CD14-positive monocyte (primary cell): Measurements from ENCODE around the gene PRICKLE4. TPM values are rescaled to one million over a fixed set of nuclear protein-coding genes. Genes with fewer than 3 reads are reported as not detected.
A peak's percentile ranks its signal among the peaks of the same experiment; 100 is the strongest.

Source experiments
- DNase-seq, 3 donors: peaks; one replicate each; pipeline ENCODE4 v3.0.0-alpha.2; 2011 to 2022
- H2AFZ ChIP-seq: 2 replicates; pipeline ENCODE4 v1.6.0; 2012; ENCODE audit warnings: mild to moderate bottlenecking, low read depth, low read length, inconsistent platforms; ENCODE audit not compliant: insufficient read depth, poor library complexity, severe bottlenecking
- H3K27ac ChIP-seq, 2 donors: 1 replicate in 1 of 2; 2 replicates in 1 of 2; pipeline ENCODE4 v1.5.1; 2012 to 2013; ENCODE audit warnings: low read length in 2 of 2, control low read depth in 1 of 2, inconsistent platforms in 1 of 2, low read depth in 1 of 2, mild to moderate bottlenecking in 1 of 2
- H3K27me3 ChIP-seq, 2 donors: one replicate each; pipeline versions ENCODE4 v1.6.0 to v1.6.1; 2011 to 2013; ENCODE audit warnings: low read length in 2 of 2; ENCODE audit not compliant: control insufficient read depth in 2 of 2, insufficient read depth in 2 of 2
- H3K36me3 ChIP-seq, 2 donors: replicated peaks in 1 of 2; 1 replicate in 1 of 2; 2 replicates in 1 of 2; pipeline versions ENCODE4 v1.5.1 to v1.6.1; 2012 to 2013; ENCODE audit warnings: low read length in 2 of 2, control low read depth in 1 of 2, inconsistent platforms in 1 of 2, mild to moderate bottlenecking in 1 of 2; ENCODE audit not compliant: insufficient read depth in 2 of 2, control insufficient read depth in 1 of 2
- H3K4me1 ChIP-seq, 2 donors: 1 replicate in 1 of 2; 2 replicates in 1 of 2; pipeline versions ENCODE4 v1.5.1 to v1.6.1; 2012 to 2013; ENCODE audit warnings: low read length in 2 of 2, control low read depth in 1 of 2, inconsistent platforms in 1 of 2, mild to moderate bottlenecking in 1 of 2, moderate library complexity in 1 of 2; ENCODE audit not compliant: insufficient read depth in 2 of 2, control insufficient read depth in 1 of 2
- H3K4me2 ChIP-seq: replicated peaks from 2 replicates; pipeline ENCODE3; 2012; ENCODE audit warnings: low read length, moderate library complexity, mild to moderate bottlenecking; ENCODE audit not compliant: poor library complexity, severe bottlenecking; ENCODE audit errors: extremely low read depth
- H3K4me3 ChIP-seq, 3 experiments: fragments of 200-600 bp in 1 of 3; sonication (generic) in 1 of 3; replicated peaks in 1 of 3; 1 replicate in 2 of 3; 2 replicates in 1 of 3; pipeline ENCODE4 v1.5.1; 2011 to 2013; ENCODE audit warnings: low read length in 3 of 3, mild to moderate bottlenecking in 3 of 3, control low read depth in 2 of 3, low read depth in 2 of 3, inconsistent platforms in 1 of 3, moderate library complexity in 1 of 3
- H3K79me2 ChIP-seq: 2 replicates; pipeline ENCODE4 v1.6.0; 2012; ENCODE audit warnings: mild to moderate bottlenecking, control low read depth, inconsistent platforms, low read length, moderate library complexity; ENCODE audit not compliant: insufficient read depth
- H3K9ac ChIP-seq: 2 replicates; pipeline ENCODE4 v1.6.0; 2017; ENCODE audit warnings: low read length, mild to moderate bottlenecking; ENCODE audit not compliant: insufficient read depth, poor library complexity, severe bottlenecking
- H3K9me3 ChIP-seq, 2 donors: replicated peaks in 1 of 2; 1 replicate in 1 of 2; 2 replicates in 1 of 2; pipeline versions ENCODE4 v1.5.1 to v1.6.1; 2012 to 2013; ENCODE audit warnings: low read length in 2 of 2, control low read depth in 1 of 2; ENCODE audit not compliant: control insufficient read depth in 1 of 2, insufficient read depth in 1 of 2
- H4K20me1 ChIP-seq: 2 replicates; pipeline ENCODE4 v1.6.0; 2012; ENCODE audit warnings: mild to moderate bottlenecking, low read length, control low read depth, moderate library complexity; ENCODE audit not compliant: insufficient read depth
- H3K27ac Mint-ChIP-seq, 7 donors: one replicate each; pipeline ENCODE4 v1.8.0; 2020; ENCODE audit warnings: mild to moderate bottlenecking in 7 of 7, mixed read lengths in 7 of 7, moderate library complexity in 6 of 7, inconsistent platforms in 2 of 7
- H3K27me3 Mint-ChIP-seq, 3 donors: one replicate each; pipeline ENCODE4 v1.8.0; 2021 to 2022; ENCODE audit warnings: low read depth in 3 of 3, mild to moderate bottlenecking in 3 of 3, mixed read lengths in 3 of 3, moderate library complexity in 3 of 3, inconsistent platforms in 1 of 3
- H3K36me3 Mint-ChIP-seq, 2 donors: one replicate each; pipeline ENCODE4 v1.8.0; 2020; ENCODE audit warnings: mixed read lengths in 2 of 2, inconsistent platforms in 1 of 2, mild to moderate bottlenecking in 1 of 2
- H3K4me1 Mint-ChIP-seq: one replicate; pipeline ENCODE4 v1.8.0; 2020; ENCODE audit warnings: mild to moderate bottlenecking, mixed read lengths
- H3K4me3 Mint-ChIP-seq, 2 donors: one replicate each; pipeline ENCODE4 v1.8.0; 2020; ENCODE audit warnings: mild to moderate bottlenecking in 2 of 2, mixed read lengths in 2 of 2, moderate library complexity in 1 of 2
- H3K9me3 Mint-ChIP-seq, 7 donors: one replicate each; pipeline ENCODE4 v1.8.0; 2020 to 2022; ENCODE audit warnings: mixed read lengths in 7 of 7, mild to moderate bottlenecking in 6 of 7, moderate library complexity in 6 of 7, inconsistent platforms in 2 of 7
- WGBS: methylation state at CpG from one replicate; pipeline ENCODE4 v1.1.5; 2013; ENCODE audit warnings: missing lambda C conversion rate; ENCODE audit not compliant: insufficient coverage; 5-methylcytosine and 5-hydroxymethylcytosine counted together
- intact Hi-C, 2 donors: fragments of 100-400 bp; cut with micrococcal nuclease; formaldehyde crosslinking; loops; one replicate each; pipeline versions ENCODE4 v1.15.0 to v1.15.1; 2023
- polyA plus RNA-seq, 3 donors: library from polyadenylated mRNA; depleted of rRNA in 1 of 3; unstranded in 2 of 3; stranded (reverse) in 1 of 3; fragments of 300-500 nt in 2 of 3; fragments of >200 nt in 1 of 3; fragmentation: Illumina TruSeq in 2 of 3; gene quantifications; 1 replicate in 2 of 3; 2 replicates in 1 of 3; pipeline ENCODE4 v1.2.3, GENCODE V29; 2012 to 2021
- TF ChIP-seq, protein P1 (sequence below): fragments of 200-600 bp; IDR thresholded peaks from one replicate; pipeline ENCODE4 v1.8.0; 2022; ENCODE audit warnings: antibody characterized with exemption, mild to moderate bottlenecking

PRICKLE4 gene
- polyA plus RNA-seq, 3 donors, result 0.88 TPM; not detected in 2

GRCh38 chr6:41832263-41832662 is 51.7 kb downstream of the PRICKLE4 start:
- Histone ChIP-seq H2AFZ (no peak overlapping the region), H3K27me3 (no peaks in the 10 kb centered on the region), H3K27ac (no peak overlapping the region), H3K4me3 (no peak overlapping the region), H3K36me3 (no peaks in the 10 kb centered on the region), H3K9ac (no peak overlapping the region), H3K4me2 (no peak overlapping the region), H3K9me3 (no peaks in the 10 kb centered on the region), H4K20me1 (no peaks in the 10 kb centered on the region), H3K4me1 (no peaks in the 10 kb centered on the region), H3K79me2 (no peaks in the 10 kb centered on the region)
- no peak for DNase-seq
- Mint-ChIP-seq H3K36me3 (peaks cover 3 to 13% of the 10 kb centered on the region in 2 donors), H3K4me1 (no peaks in the 10 kb centered on the region), H3K27ac (no peak overlapping the region), H3K27me3 (no peaks in the 10 kb centered on the region), H3K9me3 (no peaks in the 10 kb centered on the region), H3K4me3 (no peak overlapping the region)
- TF ChIP-seq, protein P1, sequence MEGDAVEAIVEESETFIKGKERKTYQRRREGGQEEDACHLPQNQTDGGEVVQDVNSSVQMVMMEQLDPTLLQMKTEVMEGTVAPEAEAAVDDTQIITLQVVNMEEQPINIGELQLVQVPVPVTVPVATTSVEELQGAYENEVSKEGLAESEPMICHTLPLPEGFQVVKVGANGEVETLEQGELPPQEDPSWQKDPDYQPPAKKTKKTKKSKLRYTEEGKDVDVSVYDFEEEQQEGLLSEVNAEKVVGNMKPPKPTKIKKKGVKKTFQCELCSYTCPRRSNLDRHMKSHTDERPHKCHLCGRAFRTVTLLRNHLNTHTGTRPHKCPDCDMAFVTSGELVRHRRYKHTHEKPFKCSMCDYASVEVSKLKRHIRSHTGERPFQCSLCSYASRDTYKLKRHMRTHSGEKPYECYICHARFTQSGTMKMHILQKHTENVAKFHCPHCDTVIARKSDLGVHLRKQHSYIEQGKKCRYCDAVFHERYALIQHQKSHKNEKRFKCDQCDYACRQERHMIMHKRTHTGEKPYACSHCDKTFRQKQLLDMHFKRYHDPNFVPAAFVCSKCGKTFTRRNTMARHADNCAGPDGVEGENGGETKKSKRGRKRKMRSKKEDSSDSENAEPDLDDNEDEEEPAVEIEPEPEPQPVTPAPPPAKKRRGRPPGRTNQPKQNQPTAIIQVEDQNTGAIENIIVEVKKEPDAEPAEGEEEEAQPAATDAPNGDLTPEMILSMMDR, result no peak
- intact Hi-C loops, result no loop called here
- WGBS, result no CpG with 5 or more reads among the region's 3 CpGs

DNA sequence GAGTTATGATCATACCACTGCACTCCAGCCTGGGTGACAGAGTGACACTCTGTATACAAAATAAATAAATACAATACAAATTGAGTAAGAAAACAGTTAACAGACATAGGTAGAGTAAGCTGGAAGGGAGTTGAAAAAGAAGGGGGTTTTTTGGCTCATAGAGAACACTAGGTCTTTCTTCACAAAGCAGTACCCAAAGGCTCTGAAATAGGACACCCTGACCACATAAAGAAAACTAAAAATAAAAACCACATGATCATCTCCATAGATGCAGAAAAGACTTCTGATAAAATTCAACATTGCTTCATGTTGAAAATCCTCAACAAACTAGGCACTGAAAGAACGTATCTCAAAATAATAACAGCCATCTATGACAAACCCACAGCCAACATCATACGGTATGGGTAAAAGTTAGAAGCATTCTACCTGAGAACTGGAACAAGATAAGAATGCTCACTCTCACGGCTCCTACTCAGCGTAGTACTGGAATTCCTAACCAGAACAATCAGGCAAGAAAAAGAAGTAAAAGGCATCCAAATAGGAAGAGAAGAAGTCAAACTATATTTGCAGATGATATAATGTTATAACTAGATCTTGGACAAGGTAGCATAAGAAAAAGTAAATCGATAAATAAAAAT is 55.6 kb downstream of the PRICKLE4 start:
- Histone ChIP-seq H3K79me2 (no peaks in the 10 kb centered on the region), H3K9ac (no peak overlapping the region), H3K4me1 (no peaks in the 10 kb centered on the region), H3K36me3 (no peaks in the 10 kb centered on the region), H3K27me3 (no peaks in the 10 kb centered on the region), H4K20me1 (no peaks in the 10 kb centered on the region), H2AFZ (no peak overlapping the region), H3K4me2 (no peak overlapping the region), H3K27ac (no peak overlapping the region), H3K4me3 (no peak overlapping the region), H3K9me3 (no peaks in the 10 kb centered on the region)
- TF ChIP-seq, protein P1, result no peak
- no peak for DNase-seq
- peaks cover 3% of the 10 kb centered on the region for H3K4me1 Mint-ChIP-seq
- intact Hi-C loops, result no loop called here
- H3K4me3 Mint-ChIP-seq, result no peak overlapping the region
- WGBS, result 100% methylated on average over 1 of the region's 5 CpGs
- H3K27me3 Mint-ChIP-seq, result no peaks in the 10 kb centered on the region
- H3K9me3 Mint-ChIP-seq, result no peaks in the 10 kb centered on the region
- peaks cover 0 to 13% of the 10 kb centered on the region in 2 donors for H3K36me3 Mint-ChIP-seq
- H3K27ac Mint-ChIP-seq, result peak overlapping the region in 1 of 7 donors; percentile 46
